ENCODE data around the gene KIAA0232.

DNA sequence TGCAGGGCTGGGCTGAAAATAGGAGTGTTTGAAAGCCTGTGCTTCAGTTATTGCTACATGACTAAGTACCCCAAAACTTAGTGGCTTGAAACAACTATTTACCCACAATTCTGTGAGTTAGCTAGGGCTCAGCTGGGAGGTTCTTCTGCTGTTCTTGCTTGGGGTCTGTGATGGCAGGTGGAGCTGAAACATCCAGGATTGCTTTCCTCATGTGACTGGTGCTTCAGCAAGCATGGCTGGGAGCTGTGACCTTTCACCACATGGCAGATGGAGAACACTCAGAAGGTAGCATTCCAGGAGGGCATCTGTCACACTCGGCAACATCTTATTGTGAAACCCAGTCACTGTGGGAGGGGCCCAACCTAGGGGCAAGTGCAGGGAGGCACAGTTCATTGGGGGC, 70.1 kb downstream of the KIAA0232 start:
- TF ChIP-seq, protein P1, sequence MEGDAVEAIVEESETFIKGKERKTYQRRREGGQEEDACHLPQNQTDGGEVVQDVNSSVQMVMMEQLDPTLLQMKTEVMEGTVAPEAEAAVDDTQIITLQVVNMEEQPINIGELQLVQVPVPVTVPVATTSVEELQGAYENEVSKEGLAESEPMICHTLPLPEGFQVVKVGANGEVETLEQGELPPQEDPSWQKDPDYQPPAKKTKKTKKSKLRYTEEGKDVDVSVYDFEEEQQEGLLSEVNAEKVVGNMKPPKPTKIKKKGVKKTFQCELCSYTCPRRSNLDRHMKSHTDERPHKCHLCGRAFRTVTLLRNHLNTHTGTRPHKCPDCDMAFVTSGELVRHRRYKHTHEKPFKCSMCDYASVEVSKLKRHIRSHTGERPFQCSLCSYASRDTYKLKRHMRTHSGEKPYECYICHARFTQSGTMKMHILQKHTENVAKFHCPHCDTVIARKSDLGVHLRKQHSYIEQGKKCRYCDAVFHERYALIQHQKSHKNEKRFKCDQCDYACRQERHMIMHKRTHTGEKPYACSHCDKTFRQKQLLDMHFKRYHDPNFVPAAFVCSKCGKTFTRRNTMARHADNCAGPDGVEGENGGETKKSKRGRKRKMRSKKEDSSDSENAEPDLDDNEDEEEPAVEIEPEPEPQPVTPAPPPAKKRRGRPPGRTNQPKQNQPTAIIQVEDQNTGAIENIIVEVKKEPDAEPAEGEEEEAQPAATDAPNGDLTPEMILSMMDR (IDR thresholded peaks at IDR 0.05; ENCODE audit: insufficient read depth, low read length, poor library complexity, severe bottlenecking), result no peak
- TF ChIP-seq EZH2phosphoT487 (conservative IDR thresholded peaks at IDR 0.05; ENCODE audit: low read length), result no peak

Measured in SU-DHL-6 (cell line).